Neural crest cell (in vitro differentiated cells): ENCODE measurements around the gene LARGE1. TPM values are rescaled to one million over a fixed set of nuclear protein-coding genes. Genes with fewer than 3 reads are reported as not detected.
A peak's percentile ranks its signal among the peaks of the same experiment; 100 is the strongest.

Experiments
- DNase-seq: peaks from one replicate; pipeline ENCODE4 v3.0.0; 2021; ENCODE audit warnings: low read depth, mixed read lengths, low spot score
- H3K27ac Mint-ChIP-seq: one replicate; pipeline ENCODE4 v1.8.0; 2021; ENCODE audit warnings: mild to moderate bottlenecking, mixed read lengths; ENCODE audit not compliant: unreplicated experiment
- H3K27me3 Mint-ChIP-seq: 2 replicates; pipeline ENCODE4 v1.8.0; 2021; ENCODE audit warnings: low read depth, mild to moderate bottlenecking, mixed read lengths
- H3K36me3 Mint-ChIP-seq: 2 replicates; pipeline ENCODE4 v1.8.0; 2021; ENCODE audit warnings: low read depth, mild to moderate bottlenecking, mixed read lengths
- H3K4me1 Mint-ChIP-seq: 2 replicates; pipeline ENCODE4 v1.8.0; 2021; ENCODE audit warnings: mixed read lengths
- H3K4me3 Mint-ChIP-seq: one replicate; pipeline ENCODE4 v1.8.0; 2021; ENCODE audit warnings: mild to moderate bottlenecking, mixed read lengths
- H3K9me3 Mint-ChIP-seq: 2 replicates; pipeline ENCODE4 v1.8.0; 2021; ENCODE audit warnings: mixed read lengths
- total RNA-seq: library from RNA; stranded (reverse); gene quantifications from 2 replicates; pipeline ENCODE4 v1.2.1, GENCODE V29; 2021
- TF ChIP-seq, protein P1 (sequence below): fragments of 200-600 bp; sonication (generic); conservative IDR thresholded peaks from 2 replicates; pipeline ENCODE4 v1.5.0; 2021; ENCODE audit warnings: antibody characterized with exemption, mild to moderate bottlenecking

LARGE1 gene
- total RNA-seq, 1 donor from 2014 or later: 33.0 TPM

DNA sequence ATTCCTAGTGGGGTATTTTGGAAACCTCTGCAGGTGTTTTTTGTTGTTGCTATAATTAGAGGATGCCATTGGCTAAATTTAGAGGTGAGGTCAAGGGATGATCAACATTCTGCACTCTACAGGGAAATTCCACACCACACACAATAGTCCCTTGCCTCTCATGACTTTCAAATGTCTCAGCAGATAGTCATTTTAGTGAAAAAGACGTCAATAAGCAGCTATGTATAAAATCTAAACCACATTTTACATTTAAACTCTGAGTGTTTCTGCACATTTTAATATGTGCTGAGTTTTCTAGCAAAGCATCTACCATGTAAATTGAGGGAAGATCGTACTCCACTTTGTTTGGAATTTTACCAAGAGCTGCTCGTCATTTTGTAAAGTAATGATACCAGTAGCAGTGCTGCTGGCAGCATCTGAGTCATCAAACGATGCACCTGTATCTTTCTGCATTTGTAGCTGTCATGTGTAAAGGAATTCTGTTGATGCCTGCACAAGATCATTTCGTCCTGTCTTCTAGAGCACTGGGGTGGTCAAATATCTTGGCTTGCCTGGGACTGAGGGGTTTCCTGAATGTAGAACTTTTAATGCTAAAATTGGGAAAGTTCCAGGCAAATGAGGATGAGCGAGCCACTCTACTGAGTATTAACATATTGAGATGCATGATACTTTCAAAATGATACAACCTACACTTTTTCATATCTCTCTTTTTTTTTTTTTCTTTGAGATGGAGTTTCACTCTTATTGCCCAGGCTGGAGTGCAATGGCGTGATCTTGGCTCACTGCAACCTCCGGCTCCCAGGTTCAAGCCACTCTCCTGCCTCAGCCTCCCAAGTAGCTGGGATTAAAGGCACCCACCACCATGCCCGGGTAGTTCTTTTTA, 447.6 kb downstream of the LARGE1 start:
- TF ChIP-seq, protein P1, sequence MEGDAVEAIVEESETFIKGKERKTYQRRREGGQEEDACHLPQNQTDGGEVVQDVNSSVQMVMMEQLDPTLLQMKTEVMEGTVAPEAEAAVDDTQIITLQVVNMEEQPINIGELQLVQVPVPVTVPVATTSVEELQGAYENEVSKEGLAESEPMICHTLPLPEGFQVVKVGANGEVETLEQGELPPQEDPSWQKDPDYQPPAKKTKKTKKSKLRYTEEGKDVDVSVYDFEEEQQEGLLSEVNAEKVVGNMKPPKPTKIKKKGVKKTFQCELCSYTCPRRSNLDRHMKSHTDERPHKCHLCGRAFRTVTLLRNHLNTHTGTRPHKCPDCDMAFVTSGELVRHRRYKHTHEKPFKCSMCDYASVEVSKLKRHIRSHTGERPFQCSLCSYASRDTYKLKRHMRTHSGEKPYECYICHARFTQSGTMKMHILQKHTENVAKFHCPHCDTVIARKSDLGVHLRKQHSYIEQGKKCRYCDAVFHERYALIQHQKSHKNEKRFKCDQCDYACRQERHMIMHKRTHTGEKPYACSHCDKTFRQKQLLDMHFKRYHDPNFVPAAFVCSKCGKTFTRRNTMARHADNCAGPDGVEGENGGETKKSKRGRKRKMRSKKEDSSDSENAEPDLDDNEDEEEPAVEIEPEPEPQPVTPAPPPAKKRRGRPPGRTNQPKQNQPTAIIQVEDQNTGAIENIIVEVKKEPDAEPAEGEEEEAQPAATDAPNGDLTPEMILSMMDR: no peak
- H3K9me3 Mint-ChIP-seq: no peaks in the 10 kb centered on the region
- no peak for DNase-seq
- no peaks in the 10 kb centered on the region for H3K36me3 Mint-ChIP-seq
- H3K4me3 Mint-ChIP-seq: no peak overlapping the region
- peaks cover 24% of the 10 kb centered on the region for H3K4me1 Mint-ChIP-seq
- no peak overlapping the region for H3K27ac Mint-ChIP-seq
- H3K27me3 Mint-ChIP-seq: no peaks in the 10 kb centered on the region

DNA sequence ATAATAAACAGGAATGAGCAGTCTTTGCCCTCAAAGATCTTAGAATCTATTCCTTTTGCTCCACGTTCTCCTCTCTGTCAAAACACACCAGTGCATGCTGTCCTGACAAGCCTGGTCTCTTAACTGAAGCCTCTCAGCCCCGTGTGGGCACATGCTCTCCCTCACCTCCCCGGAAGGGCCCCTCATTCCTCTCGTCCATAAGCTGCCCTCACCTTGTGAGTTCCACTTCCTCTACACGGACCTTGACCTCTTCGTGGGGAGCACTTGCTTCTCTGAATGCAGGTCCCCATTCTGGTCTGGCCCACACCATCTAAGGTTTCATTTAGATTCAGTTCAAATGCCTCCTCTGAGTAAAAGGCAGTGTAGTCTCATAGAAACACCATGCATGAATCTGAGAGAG, 449.8 kb downstream of the LARGE1 start:
- no peaks in the 10 kb centered on the region for H3K9me3 Mint-ChIP-seq
- DNase-seq: no peak
- TF ChIP-seq, protein P1: no peak
- no peak overlapping the region for H3K4me3 Mint-ChIP-seq
- no peaks in the 10 kb centered on the region for H3K36me3 Mint-ChIP-seq
- peak overlapping the region; percentile 21 for H3K27ac Mint-ChIP-seq
- no peaks in the 10 kb centered on the region for H3K27me3 Mint-ChIP-seq
- peaks cover 5% of the 10 kb centered on the region for H3K4me1 Mint-ChIP-seq

DNA sequence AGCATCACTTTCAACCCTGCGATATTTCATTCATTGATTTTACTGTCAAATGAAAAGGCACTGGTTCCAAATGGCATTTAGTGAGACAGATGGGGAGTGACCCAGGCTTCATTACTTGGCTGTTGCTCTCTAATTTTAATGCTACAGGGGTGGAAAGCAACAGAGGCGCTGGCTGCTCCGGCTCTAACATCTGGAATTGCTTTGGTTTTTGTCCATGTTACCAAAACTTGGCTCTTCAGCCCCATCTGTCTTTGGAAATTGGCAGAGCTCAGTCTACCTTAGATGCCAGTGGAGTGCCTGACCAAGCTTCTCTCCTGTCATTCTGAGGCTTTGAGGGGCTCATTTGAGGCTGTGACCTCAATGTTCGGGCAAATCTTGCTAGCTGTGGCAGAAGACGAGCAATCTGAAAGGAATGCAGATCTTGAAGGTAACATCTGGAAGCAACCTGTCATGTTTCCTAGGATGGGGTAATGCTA, 452.6 kb downstream of the LARGE1 start:
- H3K36me3 Mint-ChIP-seq: peaks cover 2% of the 10 kb centered on the region
- no peak overlapping the region for H3K27ac Mint-ChIP-seq
- no peaks in the 10 kb centered on the region for H3K27me3 Mint-ChIP-seq
- peaks cover 5% of the 10 kb centered on the region for H3K4me1 Mint-ChIP-seq
- H3K9me3 Mint-ChIP-seq: no peaks in the 10 kb centered on the region
- H3K4me3 Mint-ChIP-seq: no peak overlapping the region
- no peak for DNase-seq
- TF ChIP-seq, protein P1: no peak

DNA sequence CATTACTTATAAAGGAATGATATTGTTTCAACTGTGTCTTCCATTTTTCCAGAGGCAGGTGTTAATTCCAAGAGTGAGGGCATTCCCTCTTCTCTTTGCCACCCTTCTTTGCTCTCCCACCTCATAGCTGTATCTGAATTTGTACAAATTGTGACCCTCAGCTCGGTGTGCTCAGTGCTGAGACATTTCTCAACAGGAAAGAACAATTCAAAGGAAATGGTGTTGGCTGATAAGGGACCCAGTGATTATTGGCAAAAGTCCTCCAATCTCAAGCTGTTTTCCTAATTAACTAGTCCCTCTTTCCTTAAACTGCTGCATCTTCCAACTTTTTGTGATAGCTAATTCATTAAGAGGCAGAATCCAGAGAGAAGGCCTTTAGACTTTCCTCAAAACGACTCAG, 453.2 kb downstream of the LARGE1 start:
- Mint-ChIP-seq H3K4me1 (peaks cover 2% of the 10 kb centered on the region), H3K27ac (no peak overlapping the region), H3K9me3 (no peaks in the 10 kb centered on the region), H3K27me3 (no peaks in the 10 kb centered on the region), H3K4me3 (no peak overlapping the region), H3K36me3 (peaks cover 4% of the 10 kb centered on the region)
- no peak for DNase-seq
- TF ChIP-seq, protein P1: no peak

DNA sequence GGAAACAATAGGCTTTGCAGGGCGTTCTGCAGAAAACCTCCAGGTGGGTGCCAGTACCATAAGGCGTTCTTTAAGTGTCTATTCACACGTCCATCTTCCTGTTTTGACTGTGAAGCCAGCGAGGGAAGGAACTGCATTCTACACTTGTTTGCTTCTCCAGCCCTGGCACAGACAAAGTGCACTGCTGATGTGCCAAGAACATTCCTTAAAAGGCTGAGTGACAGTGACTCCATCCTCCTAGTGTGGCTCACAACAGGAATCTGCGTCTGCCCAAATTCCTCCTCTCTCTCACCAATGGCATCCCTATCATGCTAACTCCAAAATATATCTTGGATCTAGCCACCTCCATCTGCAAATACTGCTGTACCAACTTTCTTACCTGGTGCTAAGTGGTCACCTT, 454.7 kb downstream of the LARGE1 start:
- Mint-ChIP-seq H3K36me3 (peaks cover 12% of the 10 kb centered on the region), H3K4me3 (no peak overlapping the region), H3K27me3 (no peaks in the 10 kb centered on the region), H3K4me1 (no peaks in the 10 kb centered on the region), H3K9me3 (peaks cover 2% of the 10 kb centered on the region), H3K27ac (no peak overlapping the region)
- no peak for DNase-seq
- TF ChIP-seq, protein P1: no peak
